H1 (cell line): ENCODE measurements around the gene GREM2. TPM values are rescaled to one million over a fixed set of nuclear protein-coding genes. Genes with fewer than 3 reads are reported as not detected.

ENCODE experiments used
- CTCF ChIA-PET: fragments of 300-600 bp; sonication (Branson Sonifier 250); formaldehyde crosslinking; loops from one replicate; lab custom pipeline; 2021; ENCODE audit not compliant: partially characterized antibody; lab: Charles Lee
- POLR2A ChIA-PET: fragments of 300-600 bp; sonication (Branson Sonifier 250); formaldehyde crosslinking; loops from one replicate; lab custom pipeline; 2021; ENCODE audit warnings: inconsistent platforms; ENCODE audit not compliant: partially characterized antibody; lab: Charles Lee
- DNase-seq, 2 experiments: peaks; one replicate each; pipeline versions ENCODE4 v3.0.0 to v3.0.0-alpha.2; 2010 to 2022; ENCODE audit warnings: low spot score in 2 of 2, low read depth in 1 of 2, mixed read lengths in 1 of 2
- FAIRE-seq: peaks from 2 replicates; lab custom pipeline; 2011; peaks lifted over from hg19 to GRCh38; lab: Jason Lieb, UNC
- H2AFZ ChIP-seq: 2 replicates; pipeline ENCODE4 v1.8.1; 2012; ENCODE audit warnings: low read length, inconsistent platforms
- H2AK5ac ChIP-seq: 2 replicates; pipeline ENCODE4 v1.6.1; 2013; ENCODE audit warnings: low read depth, low read length
- H2BK120ac ChIP-seq: replicated peaks from 2 replicates; pipeline ENCODE3; 2013; ENCODE audit warnings: low read depth, low read length, inconsistent platforms
- H2BK12ac ChIP-seq: 2 replicates; pipeline ENCODE4 v1.6.1; 2013; ENCODE audit warnings: low read depth, low read length
- H2BK15ac ChIP-seq: 2 replicates; pipeline ENCODE4 v1.6.1; 2013; ENCODE audit warnings: low read length
- H2BK20ac ChIP-seq: 2 replicates; pipeline ENCODE4 v1.6.1; 2013; ENCODE audit warnings: low read length
- H2BK5ac ChIP-seq: 2 replicates; pipeline ENCODE4 v1.6.1; 2013; ENCODE audit warnings: low read depth, low read length
- H3K14ac ChIP-seq: 2 replicates; pipeline ENCODE4 v1.6.1; 2013; ENCODE audit warnings: inconsistent platforms; ENCODE audit not compliant: insufficient read length
- H3K18ac ChIP-seq: 2 replicates; pipeline ENCODE4 v1.6.1; 2013; ENCODE audit warnings: low read length; ENCODE audit errors: extremely low read depth
- H3K23ac ChIP-seq: 2 replicates; pipeline ENCODE4 v1.6.1; 2013; ENCODE audit warnings: inconsistent platforms; ENCODE audit not compliant: insufficient read length
- H3K23me2 ChIP-seq: 2 replicates; pipeline ENCODE4 v1.6.1; 2013; ENCODE audit warnings: low read depth, low read length
- H3K27ac ChIP-seq: 2 replicates; pipeline ENCODE4 v1.6.1; 2011; ENCODE audit warnings: low read depth, low read length, inconsistent platforms
- H3K27me3 ChIP-seq, 4 experiments: replicated peaks in 1 of 4; 1 replicate in 1 of 4; 2 replicates in 3 of 4; pipeline versions ENCODE4 v1.6.1 to v1.8.1; 2011 to 2013; ENCODE audit warnings: low read length in 3 of 4, mild to moderate bottlenecking in 3 of 4, inconsistent platforms in 2 of 4, mixed read lengths in 2 of 4, moderate library complexity in 1 of 4; ENCODE audit not compliant: control insufficient read depth in 3 of 4, insufficient read depth in 3 of 4; ENCODE audit errors: extremely low read depth in 1 of 4
- H3K36me3 ChIP-seq, 4 experiments: 2 replicates each; pipeline versions ENCODE4 v1.6.1 to v1.8.1; 2011 to 2013; ENCODE audit warnings: mild to moderate bottlenecking in 4 of 4, low read length in 3 of 4, moderate library complexity in 2 of 4, control low read depth in 1 of 4, inconsistent platforms in 1 of 4; ENCODE audit not compliant: insufficient read depth in 4 of 4, control insufficient read depth in 2 of 4
- H3K4ac ChIP-seq: replicated peaks from 2 replicates; pipeline ENCODE3; 2013; ENCODE audit warnings: low read length, low read depth, mixed read lengths, inconsistent platforms; ENCODE audit not compliant: insufficient read length
- H3K4me1 ChIP-seq, 4 experiments: replicated peaks in 1 of 4; 1 replicate in 1 of 4; 2 replicates in 3 of 4; pipeline versions ENCODE4 v1.6.1 to v1.8.1; 2011 to 2013; ENCODE audit warnings: low read length in 3 of 4, inconsistent platforms in 2 of 4, mixed read lengths in 1 of 4; ENCODE audit not compliant: insufficient read depth in 4 of 4, control insufficient read depth in 3 of 4
- H3K4me2 ChIP-seq, 2 experiments: 2 replicates each; pipeline versions ENCODE4 v1.6.1 to v1.8.1; 2011 to 2013; ENCODE audit warnings: low read depth in 2 of 2, low read length in 2 of 2, control low read depth in 1 of 2, inconsistent platforms in 1 of 2, mild to moderate bottlenecking in 1 of 2; ENCODE audit not compliant: insufficient read depth in 1 of 2
- H3K4me3 ChIP-seq, 4 experiments: fragments of 200-600, 300-600 bp in 1 of 4; sonication (generic), shearing (Covaris generic), sonication (Bioruptor Twin) in 1 of 4; 2 replicates each; pipeline versions ENCODE4 v1.5.1 to v1.8.1; 2011 to 2016; ENCODE audit warnings: low read length in 4 of 4, low read depth in 3 of 4, control low read depth in 2 of 4, inconsistent platforms in 2 of 4, mild to moderate bottlenecking in 2 of 4, mixed read lengths in 1 of 4, moderate library complexity in 1 of 4; ENCODE audit not compliant: insufficient read depth in 2 of 4; ENCODE audit errors: extremely low read depth in 1 of 4
- H3K56ac ChIP-seq: replicated peaks from 2 replicates; pipeline ENCODE3; 2013; ENCODE audit warnings: low read depth, mild to moderate bottlenecking, mixed read lengths, low read length, inconsistent platforms; ENCODE audit not compliant: insufficient read length
- H3K79me1 ChIP-seq: 2 replicates; pipeline ENCODE4 v1.6.1; 2013; ENCODE audit warnings: low read depth, low read length, control low read depth
- H3K79me2 ChIP-seq, 2 experiments: 2 replicates each; pipeline versions ENCODE4 v1.6.1 to v1.8.1; 2012 to 2013; ENCODE audit warnings: low read length in 2 of 2, mild to moderate bottlenecking in 2 of 2, inconsistent platforms in 1 of 2; ENCODE audit not compliant: insufficient read depth in 2 of 2, control insufficient read depth in 1 of 2
- H3K9ac ChIP-seq, 4 experiments: replicated peaks in 1 of 4; 1 replicate in 1 of 4; 2 replicates in 3 of 4; pipeline versions ENCODE4 v1.6.1 to v1.8.1; 2011 to 2013; ENCODE audit warnings: low read depth in 3 of 4, low read length in 3 of 4, control low read depth in 2 of 4, mild to moderate bottlenecking in 2 of 4, moderate library complexity in 2 of 4, inconsistent platforms in 1 of 4; ENCODE audit errors: extremely low read depth in 1 of 4
- H3K9me3 ChIP-seq, 2 experiments: 2 replicates each; pipeline versions ENCODE4 v1.6.1 to v1.8.1; 2012 to 2013; ENCODE audit warnings: mild to moderate bottlenecking in 2 of 2, moderate library complexity in 2 of 2, control low read depth in 1 of 2, inconsistent platforms in 1 of 2, low read depth in 1 of 2, low read length in 1 of 2, mixed read lengths in 1 of 2; ENCODE audit not compliant: insufficient read depth in 2 of 2
- H4K20me1 ChIP-seq, 2 experiments: replicated peaks in 1 of 2; 2 replicates each; pipeline versions ENCODE3 to v1.8.1; 2011 to 2013; ENCODE audit warnings: inconsistent platforms in 2 of 2, low read length in 2 of 2, mild to moderate bottlenecking in 1 of 2; ENCODE audit not compliant: insufficient read depth in 2 of 2, control insufficient read depth in 1 of 2
- H4K5ac ChIP-seq: 2 replicates; pipeline ENCODE4 v1.6.1; 2013; ENCODE audit warnings: low read length, low read depth, mixed read lengths, inconsistent platforms; ENCODE audit not compliant: insufficient read length
- H4K8ac ChIP-seq: 2 replicates; pipeline ENCODE4 v1.8.0; 2013; ENCODE audit warnings: mild to moderate bottlenecking, moderate library complexity, low read length, inconsistent platforms; ENCODE audit not compliant: insufficient read depth; ENCODE audit errors: extremely low read depth
- H4K91ac ChIP-seq: replicated peaks from 2 replicates; pipeline ENCODE3; 2013; ENCODE audit warnings: low read length, mixed read lengths, inconsistent platforms; ENCODE audit not compliant: insufficient read length
- ASH2L ChIP-seq: fragments of 200-600, 300-600 bp; sonication (generic); IDR thresholded peaks from one replicate; pipeline ENCODE4 v1.7.1; 2017; ENCODE audit warnings: low read length
- ATF3 ChIP-seq: IDR thresholded peaks from 2 replicates; pipeline ENCODE4 v1.6.1; 2011; ENCODE audit warnings: low read depth, mild to moderate bottlenecking, low read length; ENCODE audit not compliant: insufficient read depth
- CBX5 ChIP-seq: fragments of 300-800, 300-1000 bp; sonication (generic); IDR thresholded peaks from 2 replicates; pipeline ENCODE4 v1.7.1; 2016; ENCODE audit warnings: antibody characterized with exemption, low read length, low read depth
- CBX8 ChIP-seq: fragments of 300-800, 300-1000 bp; sonication (generic); IDR thresholded peaks from 2 replicates; pipeline ENCODE4 v1.7.1; 2016; ENCODE audit warnings: low read depth, low read length, borderline replicate concordance
- CEBPB ChIP-seq: IDR thresholded peaks from 2 replicates; pipeline ENCODE4 v1.6.1; 2012; ENCODE audit warnings: low read depth, low read length
- CTBP2 ChIP-seq: IDR thresholded peaks from 2 replicates; pipeline ENCODE4 v1.7.0; 2011; ENCODE audit warnings: borderline replicate concordance, mild to moderate bottlenecking, moderate library complexity, mixed read lengths, low read length; ENCODE audit not compliant: insufficient read depth, insufficient read length
- EZH2 ChIP-seq: fragments of 200-600 bp; sonication (generic); IDR thresholded peaks from 2 replicates; pipeline ENCODE4 v1.7.1; 2012; ENCODE audit warnings: low read depth, mild to moderate bottlenecking, moderate library complexity, low read length, inconsistent platforms; ENCODE audit not compliant: severe bottlenecking
- RXRA ChIP-seq: IDR thresholded peaks from 2 replicates; pipeline ENCODE4 v1.6.1; 2011; ENCODE audit warnings: low read depth, mild to moderate bottlenecking, low read length, moderate library complexity; ENCODE audit not compliant: insufficient read depth
- SAP30 ChIP-seq: fragments of 300-600 bp; sonication (generic); IDR thresholded peaks from 2 replicates; pipeline ENCODE4 v1.7.1; 2012; ENCODE audit warnings: low read length, moderate library complexity, mild to moderate bottlenecking, inconsistent platforms; ENCODE audit not compliant: insufficient read depth, insufficient replicate concordance
- SIX5 ChIP-seq: IDR thresholded peaks from 2 replicates; pipeline ENCODE4 v1.6.1; 2011; ENCODE audit warnings: mild to moderate bottlenecking, low read depth, low read length
- TCF12 ChIP-seq: IDR thresholded peaks from 2 replicates; pipeline ENCODE4 v1.6.1; 2011; ENCODE audit warnings: low read depth, mild to moderate bottlenecking, low read length
- USF2 ChIP-seq: IDR thresholded peaks from 2 replicates; pipeline ENCODE4 v1.6.1; 2011; ENCODE audit warnings: low read length, improper control_type of control experiment
- WGBS, 2 experiments: shearing (Covaris generic) in 1 of 2; methylation state at CpG; one replicate each; pipeline versions ENCODE4 v1.1.6 to v1.1.7; 2013 to 2015; ENCODE audit warnings: low lambda C conversion rate in 2 of 2, mixed read lengths in 2 of 2, inconsistent platforms in 1 of 2, low coverage in 1 of 2, missing lambda C conversion rate in 1 of 2; ENCODE audit not compliant: insufficient replicate concordance in 2 of 2, insufficient coverage in 1 of 2, insufficient read length in 1 of 2; ENCODE audit errors: extremely low coverage in 1 of 2, missing lambda C conversion rate in 1 of 2; 5-methylcytosine and 5-hydroxymethylcytosine counted together
- polyA plus RNA-seq, 7 experiments: library from polyadenylated mRNA; depleted of rRNA in 3 of 7; stranded (reverse) in 5 of 7; unstranded in 2 of 7; fragments of >200 nt in 5 of 7; fragments of 200-250 nt in 2 of 7; gene quantifications; 1 replicate in 5 of 7; 2 replicates in 1 of 7; 4 replicates in 1 of 7; pipeline versions ENCODE4 v1.2.1 to v1.2.3, GENCODE V29; 2011 to 2013; ENCODE audit warnings: missing spikeins in 2 of 7, mixed read lengths in 2 of 7
- total RNA-seq: library from RNA; stranded (reverse); fragmentation: NEBNext Ultra II Directional; extraction: Animal tissue kit (Norgen Biotek cat#: 25700); gene quantifications from 2 replicates; pipeline ENCODE4 v1.2.1, GENCODE V29; 2021

The GREM2 gene
- total and polyA plus RNA-seq, 2 of the 8 experiments (the other 6 are each of a cell fraction or from before 2014, with no cell fraction given): 0.05 TPM; not detected in 1

GRCh38 chr1:240602189-240602588 is 9.8 kb downstream of the GREM2 start:
- FAIRE-seq (no peak), DNase-seq (no peak)
- Histone ChIP-seq H3K27ac (no peak overlapping the region), H4K5ac (no peak overlapping the region), H3K56ac (no peak overlapping the region), H4K91ac (no peak overlapping the region), H3K4me1 (no peaks in the 10 kb centered on the region), H3K9ac (no peak overlapping the region), H3K36me3 (no peaks in the 10 kb centered on the region), H2AK5ac (no peak overlapping the region), H2BK5ac (no peak overlapping the region), H3K4me2 (no peak overlapping the region), H3K4ac (no peak overlapping the region), H2AFZ (no peak overlapping the region), H3K23ac (no peak overlapping the region), H2BK120ac (no peak overlapping the region), H4K20me1 (no peaks in the 10 kb centered on the region), H2BK20ac (no peak overlapping the region), H2BK12ac (no peak overlapping the region), H4K8ac (no peak overlapping the region), H3K18ac (no peak overlapping the region), H3K23me2 (no peaks in the 10 kb centered on the region), H3K9me3 (no peaks in the 10 kb centered on the region), H2BK15ac (no peak overlapping the region), H3K14ac (no peak overlapping the region), H3K4me3 (no peak overlapping the region), H3K79me1 (no peaks in the 10 kb centered on the region), H3K79me2 (no peaks in the 10 kb centered on the region), H3K27me3 (no peaks in the 10 kb centered on the region)
- WGBS, 2 experiments: 80% methylated on average over 2 of the region's 2 CpGs; no CpG with 5 or more reads in 1 of the 2 experiments
- POLR2A ChIA-PET: interaction anchor here (0.6 kb wide), 1 partner anchor 145 kb away, joined by 3 read pairs; no protein-coding TSS in a partner anchor
- CTCF ChIA-PET: interaction anchor here (0.6 to 3.0 kb wide), 12 partner anchors 13 to 801 kb away, joined by 3 to 13 read pairs (median 4); no protein-coding TSS in a partner anchor
- no peak for TF ChIP-seq EZH2
- TF ChIP-seq CBX8: no peak
- no peak for TF ChIP-seq CTBP2
- TF ChIP-seq USF2: no peak
- TF ChIP-seq TCF12: no peak
- TF ChIP-seq CEBPB: no peak
- TF ChIP-seq ASH2L: no peak
- TF ChIP-seq CBX5: no peak
- no peak for TF ChIP-seq SAP30
- TF ChIP-seq ATF3: no peak
- TF ChIP-seq SIX5: no peak
- TF ChIP-seq RXRA: no peak
